HG03060 (cell line): ENCODE results near the gene ZNF555.

Experiments used
- ATAC-seq: cut with Tn5 transposase; IDR thresholded peaks from one replicate; pipeline ENCODE4 v1.9.1; 2021; ENCODE audit warnings: low read depth, moderate number of reproducible peaks; ENCODE audit not compliant: unreplicated experiment

The ZNF555 gene

GRCh38 chr19:2906631-2907195 lies 65.4 kb downstream of the ZNF555 start:
- no peak for ATAC-seq
